Measurements from ENCODE around the gene VAC14. TPM values are rescaled to one million over a fixed set of nuclear protein-coding genes. Genes with fewer than 3 reads are reported as not detected.
"Not testable (repeated sequence)": the region's sequence is repeated elsewhere in the genome, so short reads cannot be mapped to it uniquely, and the experiment has no call there.

VAC14 gene
- total RNA-seq, 1 donor from 2014 or later = 17.4 TPM

DNA sequence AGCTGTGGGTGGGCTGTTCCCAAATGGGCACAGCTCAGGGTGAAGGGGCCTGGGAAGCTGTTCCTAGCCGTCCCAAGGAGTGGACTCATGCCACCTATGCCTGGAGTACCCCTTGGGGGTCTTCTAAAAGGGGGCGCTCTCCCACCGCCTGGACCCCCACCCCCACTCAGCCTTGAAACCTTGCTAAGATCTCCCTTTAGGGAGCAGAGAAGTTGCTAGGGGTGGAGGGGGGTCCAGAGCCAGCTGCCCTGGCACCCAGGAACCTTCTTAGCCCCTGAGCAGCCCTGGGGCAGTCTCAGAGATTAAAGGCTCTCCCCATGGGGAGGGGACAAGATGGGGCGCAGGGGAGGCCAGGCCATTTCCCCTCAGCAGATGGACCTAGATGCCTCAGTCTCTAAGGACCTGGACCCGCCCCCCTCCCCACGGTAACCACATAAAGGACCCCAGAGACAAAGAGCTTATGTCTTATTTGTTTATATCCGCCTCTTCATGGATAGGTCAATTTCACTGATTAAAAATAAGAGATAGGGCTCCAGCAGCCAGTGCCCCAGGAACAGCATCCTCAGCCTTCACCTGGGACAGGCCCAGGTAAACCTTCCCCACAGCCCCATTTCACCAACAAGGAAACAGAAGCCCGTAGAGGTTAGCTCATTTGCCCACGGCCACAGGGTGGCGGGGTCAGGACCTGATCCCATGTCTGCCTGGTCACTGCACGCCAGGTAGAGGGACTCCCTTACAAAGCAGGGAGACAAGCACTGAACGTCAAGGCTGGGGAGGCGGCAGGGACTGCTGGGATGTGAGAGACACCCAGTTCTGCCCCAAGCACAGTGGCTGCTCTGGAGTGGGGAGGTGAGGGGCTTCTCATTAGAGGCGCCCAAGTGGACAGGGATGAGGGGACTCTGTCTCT lies 118.5 kb downstream of the VAC14 start:
- DNase-seq (peak; percentile 35), ATAC-seq (ENCODE audit: poor library complexity) (no peak)
- intact Hi-C loops (cut with DNase I) = loop anchor here (5.0 kb wide), 1 partner anchor 90 kb away; no protein-coding TSS in a partner anchor

DNA sequence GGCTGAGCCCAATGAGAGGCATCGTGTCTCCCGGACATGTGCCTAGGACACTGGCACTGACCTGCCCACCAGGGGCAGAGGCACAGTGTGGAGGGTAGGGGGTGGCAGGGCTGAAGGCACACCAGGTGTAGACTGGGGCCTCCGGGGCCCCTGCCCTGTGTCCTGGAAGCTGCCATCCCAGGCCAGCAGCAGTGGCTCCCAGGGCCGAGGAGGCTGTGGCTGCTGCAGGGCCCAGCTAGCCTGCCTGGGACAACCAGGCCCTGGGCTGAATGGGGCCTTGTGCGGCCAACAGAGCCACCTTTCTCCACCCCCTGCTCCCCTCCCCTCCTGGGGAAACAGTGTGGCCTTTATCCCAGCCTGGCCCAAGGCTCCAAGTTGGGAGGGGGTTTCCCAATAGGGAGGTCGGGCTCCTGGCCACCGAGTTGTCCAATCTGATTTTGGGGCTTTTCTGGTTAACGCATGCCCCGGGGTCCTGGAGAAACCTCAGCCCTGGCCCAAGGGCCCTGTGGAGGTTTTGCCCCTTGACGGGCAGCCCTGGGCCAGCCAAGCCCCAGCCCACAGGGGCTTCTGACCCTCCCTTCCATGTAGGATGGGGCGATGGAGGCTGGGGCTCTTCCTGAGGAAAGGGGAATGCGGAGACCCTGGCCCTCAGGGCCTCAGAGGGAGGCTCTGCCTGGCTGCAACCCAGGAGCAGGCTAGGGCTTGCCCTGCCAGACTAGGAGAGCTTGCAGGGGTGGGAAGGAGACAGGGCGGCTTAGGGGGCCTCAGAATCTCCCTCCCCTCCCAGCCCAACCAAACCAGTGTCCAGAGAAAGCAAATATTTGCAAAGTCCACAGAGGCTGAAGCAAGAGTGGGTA lies 119.3 kb downstream of the VAC14 start:
- ATAC-seq (ENCODE audit: poor library complexity) = peak; percentile 5
- DNase-seq = peak; percentile 41
- intact Hi-C loops (cut with DNase I) = loop anchor here (5.0 kb wide), 1 partner anchor 91 kb away; no protein-coding TSS in a partner anchor

DNA sequence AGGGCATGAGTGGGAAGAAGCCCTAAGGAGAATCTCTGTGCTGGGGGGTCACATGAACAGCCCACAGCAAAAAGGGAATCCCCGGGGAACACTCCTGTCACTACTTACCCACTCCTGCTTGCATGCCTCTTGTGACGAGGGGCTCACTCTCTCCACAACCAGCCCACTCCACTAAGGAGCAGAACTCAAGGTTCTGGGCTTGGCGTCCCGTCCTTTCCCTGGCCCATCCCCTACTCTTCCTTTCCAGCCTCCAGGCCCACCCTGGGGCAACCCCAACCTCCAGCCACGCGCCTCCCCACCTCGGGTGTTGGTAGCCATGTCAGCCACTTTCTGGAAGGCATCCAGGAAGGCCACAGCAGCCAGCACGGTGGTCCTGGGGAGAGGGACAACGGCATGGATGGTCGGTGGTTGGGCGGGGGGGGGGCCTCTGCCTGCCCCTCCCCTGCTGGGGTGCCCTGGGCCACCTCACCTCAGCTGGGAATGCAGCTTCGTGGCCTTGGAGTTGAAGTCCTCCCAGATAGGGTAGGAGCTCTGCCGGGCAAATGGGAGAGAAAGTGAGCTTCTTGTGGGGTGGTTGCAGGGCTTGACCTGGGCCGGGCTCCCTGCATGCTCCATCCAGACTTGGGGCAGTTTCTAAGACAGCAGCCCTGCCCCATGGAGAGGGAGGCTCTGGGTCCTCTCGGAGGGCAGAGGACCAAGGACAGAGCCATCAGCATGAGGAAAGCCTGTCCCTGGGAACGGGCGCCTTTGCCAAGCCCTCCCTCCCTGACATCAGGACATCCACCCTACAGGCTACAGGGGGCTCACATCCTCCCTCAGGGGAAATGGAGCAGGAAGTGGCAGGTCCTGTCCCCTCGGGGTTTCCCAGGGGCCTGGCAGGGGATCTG lies 120.2 kb downstream of the VAC14 start:
- ATAC-seq (ENCODE audit: poor library complexity) (no peak), DNase-seq (peak; percentile 59)
- intact Hi-C loops (cut with DNase I) = loop anchor here (5.0 kb wide), 1 partner anchor 92 kb away; no protein-coding TSS in a partner anchor

DNA sequence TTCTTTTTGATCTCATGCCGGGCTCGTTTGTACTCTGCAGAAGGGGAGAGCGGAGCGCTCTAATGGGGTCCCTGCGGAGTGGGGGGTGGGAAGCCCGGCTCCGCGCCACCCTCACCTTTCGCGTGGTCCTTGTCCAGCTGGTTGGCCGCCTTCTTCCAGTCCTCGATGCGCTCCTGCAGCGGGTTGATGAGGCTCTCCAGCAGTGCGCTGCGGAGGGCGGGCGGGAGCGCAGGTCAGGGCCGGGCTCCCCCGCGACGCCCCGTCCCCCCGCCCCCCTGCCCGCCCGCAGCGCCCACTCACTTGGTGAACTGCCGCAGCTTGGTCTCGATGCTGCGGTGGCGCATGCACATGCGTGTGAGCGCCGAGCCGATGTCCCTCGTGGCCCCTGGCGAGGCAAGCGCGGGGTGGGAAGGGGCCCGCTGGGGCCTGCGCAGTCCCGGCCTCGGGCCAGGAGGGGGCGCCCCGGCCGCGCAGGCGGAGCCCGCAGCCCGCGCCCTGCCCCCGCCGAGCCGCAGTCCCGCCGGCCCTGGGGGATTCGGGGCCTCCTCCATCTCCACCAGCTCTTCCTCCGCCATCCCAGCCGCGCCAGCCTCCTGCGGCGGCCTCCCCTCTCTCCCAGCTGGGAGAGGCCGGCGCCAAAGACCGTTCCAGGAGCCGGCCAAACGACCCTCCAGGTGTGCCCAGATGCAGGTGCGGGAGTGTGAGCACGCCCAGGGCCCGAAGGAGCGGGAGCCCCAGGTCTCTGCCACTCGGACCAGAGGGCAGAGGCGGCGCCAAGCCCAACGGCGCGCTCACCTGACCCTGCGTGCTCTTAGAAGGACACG lies 121.1 kb downstream of the VAC14 start:
- DNase-seq (peak; percentile 57), ATAC-seq (ENCODE audit: poor library complexity) (peak; percentile 43)
- intact Hi-C loops (cut with DNase I) = loop anchor here (5.0 kb wide), 1 partner anchor 92 kb away; no protein-coding TSS in a partner anchor

DNA sequence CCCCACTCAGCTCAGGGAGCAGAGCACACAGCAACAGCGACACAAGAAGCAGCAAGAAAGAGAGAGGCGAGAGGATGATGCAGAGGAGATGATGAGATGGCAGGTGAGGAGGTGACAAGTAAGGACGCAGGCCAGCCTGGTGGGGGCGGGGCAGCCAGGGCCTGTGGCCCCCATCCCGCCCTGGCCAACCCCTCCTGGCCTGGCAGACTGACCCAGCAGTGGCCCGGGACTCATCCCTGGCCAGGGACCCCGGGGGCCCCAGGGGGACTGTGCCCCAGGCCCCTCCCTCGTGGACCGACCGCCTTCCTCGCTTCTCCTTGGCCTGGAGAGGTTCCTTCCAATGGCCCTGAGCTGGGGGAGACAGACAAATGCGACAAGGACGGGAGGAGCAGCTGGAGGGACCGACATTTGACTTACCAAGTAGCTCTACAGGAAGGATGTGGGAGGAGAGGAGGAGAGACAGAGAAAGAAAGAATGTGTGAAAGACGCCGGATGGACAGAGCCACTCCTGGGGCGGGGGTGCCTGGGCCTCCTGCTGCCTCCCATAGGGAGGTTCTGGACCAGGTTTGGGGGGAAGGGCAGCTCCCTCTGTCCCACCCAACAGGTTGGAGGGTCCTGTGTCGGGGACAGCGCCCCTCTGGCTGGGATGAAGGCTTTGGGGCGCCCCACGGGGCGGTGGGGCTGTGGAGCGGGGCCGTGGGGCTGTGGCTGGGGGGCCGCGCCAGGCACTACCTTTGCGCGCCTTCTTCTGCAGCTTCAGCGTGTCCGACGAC lies 121.9 kb downstream of the VAC14 start:
- DNase-seq = peak; percentile 37
- no peak for ATAC-seq (ENCODE audit: poor library complexity)
- intact Hi-C loops (cut with DNase I) = no loop called here

DNA sequence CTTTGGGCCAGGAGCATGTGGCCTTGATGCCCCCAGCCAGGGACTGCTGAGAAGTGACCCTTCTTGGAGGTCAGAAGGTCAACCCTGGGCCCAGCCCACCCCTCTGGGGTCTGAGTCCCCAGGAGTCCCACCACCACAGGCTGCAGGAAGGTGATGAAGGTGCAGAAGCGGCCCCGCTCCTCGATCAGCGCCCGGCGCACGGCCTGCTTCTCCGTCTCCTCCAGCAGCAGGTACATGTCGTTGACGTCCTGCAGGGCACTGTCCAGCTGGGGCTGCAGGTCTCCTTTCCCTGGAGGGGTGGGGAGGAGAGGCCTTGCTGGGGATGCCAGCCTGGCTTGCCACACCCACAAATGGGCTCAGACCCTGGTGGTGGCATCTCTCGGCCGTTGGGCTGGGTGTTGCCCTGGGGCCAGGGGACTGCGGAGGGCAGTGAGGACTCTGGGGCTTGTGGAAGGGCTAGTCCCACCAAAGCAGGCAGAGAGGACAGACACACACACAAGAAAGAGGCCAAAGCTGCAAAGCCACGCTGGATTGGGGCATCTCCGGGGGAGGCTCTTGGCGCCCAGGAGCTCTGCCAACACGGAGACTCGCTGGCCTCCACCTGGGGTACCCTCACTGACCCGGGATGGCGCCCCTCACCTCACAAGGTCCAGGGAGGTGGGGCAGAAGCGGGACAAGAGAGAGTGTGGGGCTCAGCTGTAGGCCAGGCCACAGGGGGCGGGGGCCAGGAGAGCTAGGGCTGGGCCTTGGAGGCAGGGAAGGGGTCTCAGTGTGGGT lies 122.6 kb downstream of the VAC14 start:
- DNase-seq (peak; percentile 43), ATAC-seq (ENCODE audit: poor library complexity) (no peak)
- intact Hi-C loops (cut with DNase I) = no loop called here

DNA sequence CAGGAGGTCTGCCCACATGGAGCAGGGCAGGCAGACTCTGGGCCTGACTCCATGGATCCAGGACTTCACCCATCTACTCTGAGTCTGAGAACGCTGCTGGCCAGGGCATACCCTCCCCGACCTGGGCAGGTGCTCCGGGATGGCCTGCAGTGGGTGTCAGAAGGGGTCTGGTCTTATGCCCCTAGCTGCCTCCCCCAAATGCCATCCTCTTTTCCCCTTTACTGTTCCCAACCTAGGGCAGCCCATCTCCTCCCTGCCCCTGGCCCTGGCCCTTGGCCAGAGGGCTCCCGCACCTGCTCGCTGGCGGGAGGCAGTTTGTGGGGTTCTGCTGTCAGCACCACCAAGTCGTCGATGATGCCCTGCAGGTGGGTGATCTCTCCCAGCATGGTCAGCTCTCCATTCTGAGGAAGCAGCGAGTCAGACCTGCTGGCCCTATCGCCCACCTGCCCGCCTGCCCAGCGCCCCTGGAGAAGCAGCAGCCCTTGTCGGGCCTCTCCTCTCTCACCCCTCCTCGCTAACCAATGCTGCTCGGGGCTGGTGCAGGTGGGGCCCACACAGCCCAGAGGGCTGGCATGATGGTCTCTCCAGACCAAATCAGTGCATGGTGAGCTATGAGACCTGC lies 123.3 kb downstream of the VAC14 start:
- DNase-seq = peak; percentile 33
- intact Hi-C loops (cut with DNase I) = no loop called here
- ATAC-seq (ENCODE audit: poor library complexity) = no peak

DNA sequence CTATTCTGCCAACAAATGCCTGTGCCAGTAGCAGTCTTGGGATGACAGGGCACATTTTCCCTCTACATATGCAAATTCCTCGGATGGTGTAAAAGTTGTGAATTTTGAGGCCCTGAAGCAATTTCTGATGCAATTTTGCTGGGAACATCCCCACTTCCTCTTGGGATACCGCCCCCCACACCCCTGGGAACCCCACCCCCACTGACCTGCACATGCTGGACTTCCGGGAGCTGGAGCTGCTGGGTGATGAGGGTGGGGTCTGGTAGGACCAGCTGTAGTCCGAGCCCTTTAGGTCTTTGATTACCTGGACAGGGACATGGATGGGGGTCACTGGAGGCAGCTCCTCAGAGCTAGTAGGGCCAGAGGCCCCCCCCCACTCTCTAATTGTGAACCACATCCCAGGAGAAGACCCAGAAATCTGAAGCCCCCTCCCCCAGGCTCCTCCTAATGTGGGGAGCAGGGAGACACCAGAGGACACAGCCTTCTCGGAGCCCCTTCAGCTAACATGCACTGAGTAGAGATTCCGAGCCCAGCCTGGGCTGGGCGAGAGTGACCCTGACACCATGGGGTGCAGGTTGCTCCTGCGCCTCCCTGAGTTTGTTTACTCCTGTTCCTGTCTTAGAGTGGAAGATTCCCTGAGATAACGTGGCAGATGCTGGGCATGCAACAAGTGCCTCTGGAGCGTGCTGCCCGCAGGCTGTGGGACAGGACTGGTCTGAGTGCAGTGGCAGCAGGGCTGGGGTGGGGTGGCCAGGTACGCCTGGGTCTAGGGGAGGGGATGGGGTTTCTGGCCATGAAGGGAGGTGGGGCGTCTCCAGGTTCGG lies 124.1 kb downstream of the VAC14 start:
- ATAC-seq (ENCODE audit: poor library complexity) = no peak
- DNase-seq = no peak
- intact Hi-C loops (cut with DNase I) = no loop called here

DNA sequence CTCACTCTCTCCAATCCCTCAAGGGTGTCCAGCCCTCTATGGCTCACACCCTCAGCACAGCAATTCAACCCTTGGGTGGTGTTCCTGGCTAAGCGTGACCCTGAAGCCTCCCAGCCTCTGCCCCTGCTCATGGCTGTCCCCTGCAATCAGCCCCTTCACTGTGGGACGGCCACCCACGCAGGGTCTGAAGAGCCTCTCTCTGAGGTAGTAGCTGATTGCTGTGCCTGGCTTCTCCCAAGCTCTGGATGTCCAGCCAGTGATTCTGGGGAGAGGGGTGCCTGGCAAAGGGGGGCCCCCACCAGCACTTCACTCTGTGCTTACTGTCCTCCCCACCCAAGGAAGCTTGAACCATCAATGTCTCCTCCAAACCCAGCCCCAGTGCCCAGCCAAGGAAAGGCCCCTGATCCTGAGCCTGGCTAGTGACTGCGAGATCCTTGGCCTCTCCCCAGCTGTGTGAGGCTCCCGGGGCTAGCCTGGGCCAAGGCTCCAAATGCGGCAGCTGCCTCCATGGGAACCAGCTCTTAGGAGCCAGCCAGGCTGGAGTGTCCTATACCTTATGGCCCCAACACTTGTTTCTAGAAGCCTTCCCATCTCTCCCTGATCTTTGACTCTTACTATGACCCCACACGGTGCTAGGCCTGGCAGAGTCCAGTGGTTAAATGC lies 125.0 kb downstream of the VAC14 start:
- ATAC-seq (ENCODE audit: poor library complexity) (peak; percentile 56), DNase-seq (peak; percentile 67)
- intact Hi-C loops (cut with DNase I) = no loop called here

DNA sequence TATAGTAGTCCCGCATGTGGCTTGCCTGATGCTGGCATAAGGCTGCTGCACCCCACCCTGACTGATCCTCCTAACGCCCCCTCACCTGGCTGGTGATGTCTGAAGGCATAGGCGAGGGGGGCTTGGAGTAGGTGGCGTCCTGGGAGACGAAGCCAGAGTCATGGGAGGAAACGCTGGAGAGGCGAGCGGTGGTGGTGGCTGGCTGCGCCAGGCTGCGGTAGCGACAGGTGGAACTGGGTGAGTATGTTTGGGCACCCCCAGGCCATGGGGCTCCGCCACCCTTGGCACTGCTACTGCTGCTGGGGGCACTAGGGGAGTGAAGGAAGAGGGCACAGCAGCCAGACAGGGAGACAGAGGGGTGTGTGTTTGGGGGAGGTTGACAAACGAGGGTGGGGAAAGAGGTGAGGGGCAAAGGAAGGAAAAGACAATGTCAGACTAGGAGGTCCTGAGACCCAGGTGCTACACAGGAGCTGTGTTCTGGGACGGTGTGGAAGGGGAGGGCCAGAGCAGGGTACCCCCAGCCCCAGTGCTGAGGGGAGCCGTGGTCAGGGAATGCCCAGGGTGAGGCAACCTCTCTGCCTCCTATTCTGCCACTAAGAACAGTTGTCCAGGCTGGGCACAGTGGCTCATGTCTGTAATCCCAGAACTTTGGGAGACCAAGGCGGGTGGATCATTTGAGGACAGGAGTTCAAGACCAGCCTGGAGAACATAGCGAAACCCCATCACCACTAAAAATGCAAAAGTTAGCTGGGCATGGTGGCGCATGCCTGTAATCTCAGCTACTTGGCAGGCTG lies 126.5 kb downstream of the VAC14 start:
- intact Hi-C loops (cut with DNase I) = no loop called here
- ATAC-seq (ENCODE audit: poor library complexity) = peak; percentile 5
- no peak for DNase-seq

DNA sequence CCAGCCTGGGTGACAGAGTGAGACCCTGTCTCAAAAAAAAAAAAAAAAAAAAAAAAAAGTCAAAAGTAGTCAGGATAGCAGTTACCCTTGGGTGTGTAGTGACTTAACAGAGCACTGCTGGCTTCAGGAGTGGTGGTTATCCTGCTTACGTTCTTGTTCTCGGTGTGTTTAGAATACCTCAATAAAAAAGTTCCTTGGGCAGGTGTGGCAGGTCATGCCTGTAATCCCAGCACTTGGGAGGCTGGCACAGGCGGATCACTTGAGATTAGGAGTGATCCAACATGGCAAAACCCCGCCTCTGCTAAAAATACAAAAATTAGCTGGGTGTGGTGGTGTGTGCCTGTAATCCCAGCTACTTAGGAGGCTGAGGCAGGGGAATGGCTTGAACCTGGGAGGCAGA lies 130.0 kb downstream of the VAC14 start:
- peak; percentile 13 for DNase-seq
- ATAC-seq (ENCODE audit: poor library complexity); intact Hi-C loops (cut with DNase I): not testable (repeated sequence)

DNA sequence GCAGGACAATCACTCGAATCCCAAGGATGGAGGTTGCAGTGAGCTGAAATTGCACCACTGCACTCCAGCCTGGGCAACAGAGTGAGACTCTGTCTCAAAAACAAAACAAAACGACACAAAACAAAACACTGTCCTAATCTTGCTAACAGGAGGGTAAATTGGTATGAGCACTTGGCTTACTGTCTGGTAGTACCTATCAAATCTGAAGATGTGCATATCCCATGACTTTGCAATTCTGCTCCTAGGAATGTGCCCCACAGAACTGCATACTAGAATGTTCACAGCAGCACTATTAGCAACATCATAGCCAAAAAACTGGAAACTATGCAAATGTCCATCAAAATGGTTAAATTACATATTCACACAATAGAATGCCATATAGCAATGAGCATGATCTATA lies 130.8 kb downstream of the VAC14 start:
- intact Hi-C loops (cut with DNase I) = no loop called here
- DNase-seq (no peak), ATAC-seq (ENCODE audit: poor library complexity) (no peak)

DNA sequence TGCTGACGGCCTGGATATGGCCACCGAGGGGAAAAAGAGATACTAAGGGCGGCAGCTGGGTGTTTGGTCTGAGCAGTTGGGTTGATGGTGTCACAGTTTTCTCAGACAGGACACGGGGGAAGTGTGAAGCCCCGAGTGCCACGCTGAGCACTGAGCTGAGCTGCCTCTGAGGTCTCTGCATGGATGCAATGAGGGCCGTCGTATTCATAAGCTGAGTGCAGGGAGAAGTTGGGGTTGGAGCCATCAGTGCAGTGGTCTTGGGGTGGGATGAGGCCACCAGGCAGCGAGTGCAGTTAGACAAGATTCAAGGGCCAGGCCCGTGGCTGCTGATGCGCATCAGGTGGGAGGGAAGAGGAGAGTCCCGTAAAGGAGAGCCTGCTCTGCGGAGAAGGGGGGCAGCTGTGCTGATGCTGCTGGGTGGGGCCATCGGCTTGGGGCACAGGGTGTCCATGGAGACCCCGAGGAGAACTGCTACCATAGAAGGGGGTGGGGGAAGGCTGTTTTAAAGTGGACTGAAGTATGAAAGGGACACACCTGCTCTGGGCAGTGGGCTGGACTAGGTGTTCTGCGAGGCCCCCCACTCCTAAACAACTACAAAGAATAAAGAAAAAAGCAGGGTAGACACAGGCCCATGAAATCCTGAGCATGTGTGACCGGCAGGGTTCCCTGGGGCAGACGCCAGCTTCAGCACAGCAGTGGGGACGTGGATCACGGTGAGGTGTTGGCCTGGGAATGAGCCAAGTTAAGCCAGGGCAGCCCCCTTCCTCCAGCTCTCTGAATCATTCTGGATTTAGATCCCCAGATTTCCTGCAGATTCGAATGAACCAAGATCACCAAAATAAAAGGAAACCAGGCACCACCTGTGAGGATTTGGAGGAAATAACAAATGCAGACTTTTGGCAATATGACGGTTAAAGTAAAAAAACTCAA lies 134.9 kb downstream of the VAC14 start:
- no peak for DNase-seq
- intact Hi-C loops (cut with DNase I) = no loop called here

More for the DNA sequence above, 134.9 kb downstream of the VAC14 start:
- ATAC-seq (ENCODE audit: poor library complexity) = no peak
